HG03521 (cell line): Measurements from ENCODE around the gene LUZP2.

Experiments
- ATAC-seq: cut with Tn5 transposase; IDR thresholded peaks from one replicate; pipeline ENCODE4 v1.9.1; 2021; ENCODE audit warnings: mild to moderate bottlenecking, moderate library complexity; ENCODE audit not compliant: unreplicated experiment

LUZP2 gene

DNA sequence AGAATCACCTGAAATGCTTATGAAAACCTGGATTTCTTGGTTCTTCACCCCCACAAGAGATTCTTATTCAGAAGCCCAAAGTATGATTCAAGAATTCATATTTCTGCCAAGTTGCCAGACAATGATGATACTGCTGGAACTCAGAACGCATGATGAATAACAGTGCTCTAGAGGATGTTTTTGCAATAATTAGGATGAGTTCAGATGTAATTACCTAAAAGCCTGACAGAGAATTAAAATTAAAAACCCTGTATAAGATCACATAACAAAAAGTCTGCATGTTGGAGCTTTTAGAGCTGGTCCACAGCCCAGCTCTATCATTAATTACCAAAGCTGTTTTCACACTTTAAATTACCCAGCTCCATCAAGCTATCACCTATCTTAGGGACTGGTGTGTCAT is 211.8 kb downstream of the LUZP2 start:
- no peak for ATAC-seq

- ATAC-seq = no peak
Measured at GRCh38 chr11:24709928-24710565, 213.2 kb downstream of the LUZP2 start.

DNA sequence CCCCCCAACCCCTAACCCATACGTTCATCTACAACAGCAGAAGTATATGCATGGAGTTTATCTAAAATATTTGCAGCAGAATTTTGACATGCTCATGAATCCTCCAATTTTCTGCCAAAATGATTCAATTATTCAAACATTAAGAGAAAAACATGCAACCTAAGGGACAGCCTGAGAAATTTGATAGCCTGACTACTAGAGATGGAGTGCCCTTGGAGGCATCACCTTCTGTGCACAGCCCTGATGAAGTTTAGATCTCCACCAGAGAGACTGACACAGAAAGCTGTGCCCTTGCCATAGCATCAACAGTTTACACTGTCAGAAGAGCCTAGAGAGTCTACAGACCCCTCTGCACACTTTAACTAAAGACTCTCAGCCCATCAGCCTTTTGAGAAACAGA is 217.7 kb downstream of the LUZP2 start:
- no peak for ATAC-seq

DNA sequence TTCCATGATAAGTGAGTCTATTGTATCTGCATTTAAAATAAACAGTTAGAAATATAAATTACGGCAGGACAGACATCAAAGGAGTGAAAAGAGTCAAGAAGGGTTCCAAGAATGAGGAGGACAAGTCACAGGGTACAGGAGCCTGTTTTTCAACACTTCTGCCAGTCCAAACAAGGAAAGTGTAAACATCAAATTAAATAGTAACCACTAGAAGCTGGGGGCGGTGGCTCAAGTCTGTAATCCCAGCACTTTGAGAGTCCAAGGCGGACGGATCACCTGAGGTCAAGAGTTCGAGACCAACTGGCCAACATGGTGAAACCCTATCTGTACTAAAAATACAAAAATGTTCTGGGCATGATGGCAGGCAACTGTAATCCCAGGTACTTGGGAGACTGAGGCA is 219.6 kb downstream of the LUZP2 start:
- no peak for ATAC-seq

GRCh38 chr11:24723231-24723630 is 226.4 kb downstream of the LUZP2 start:
- ATAC-seq = no peak

- ATAC-seq = no peak
Measured at GRCh38 chr11:24731554-24731953, 234.7 kb downstream of the LUZP2 start.

DNA sequence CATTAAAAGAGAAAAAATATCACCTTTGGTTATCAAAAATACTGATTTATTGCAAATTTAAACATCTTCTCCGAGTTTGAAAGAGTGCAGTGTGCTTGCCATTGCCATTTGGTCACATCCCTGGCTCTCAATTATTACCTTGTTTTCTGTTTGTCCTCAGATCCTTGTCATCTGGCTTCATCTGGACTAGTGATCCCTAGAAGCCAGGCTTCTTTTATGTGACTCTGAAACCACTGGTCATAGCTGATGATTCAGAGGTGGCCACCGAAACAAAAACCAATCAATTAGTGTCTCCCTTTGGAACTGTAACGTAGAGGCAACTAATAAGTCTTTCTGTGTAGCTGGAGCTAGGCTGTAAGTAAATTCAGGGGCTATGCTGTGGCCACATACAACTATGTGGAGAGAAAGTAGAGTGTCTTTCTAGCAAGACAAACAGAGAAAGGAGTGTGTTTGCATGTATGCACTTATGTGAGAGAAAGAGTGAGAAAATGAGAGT is 237.9 kb downstream of the LUZP2 start:
- ATAC-seq = no peak

DNA sequence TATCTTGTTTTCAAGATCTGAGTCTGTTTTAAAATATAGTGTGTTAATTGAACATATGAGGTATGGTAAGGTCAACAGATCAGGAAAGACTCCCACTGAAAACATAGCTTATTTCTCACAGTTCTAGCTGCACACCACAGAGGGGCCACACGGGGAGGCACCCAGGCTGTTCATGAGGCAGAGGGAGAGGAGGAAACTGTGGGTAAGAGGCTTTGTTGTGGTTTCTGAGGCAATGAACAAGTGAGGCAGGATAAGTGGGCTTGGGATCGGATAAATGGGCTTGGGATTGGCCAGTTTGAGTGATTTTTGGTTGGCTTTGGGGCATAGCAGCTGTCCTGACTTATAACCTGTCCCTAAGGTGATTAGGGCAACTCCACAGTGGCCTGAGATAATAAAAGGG is 242.1 kb downstream of the LUZP2 start:
- no peak for ATAC-seq

DNA sequence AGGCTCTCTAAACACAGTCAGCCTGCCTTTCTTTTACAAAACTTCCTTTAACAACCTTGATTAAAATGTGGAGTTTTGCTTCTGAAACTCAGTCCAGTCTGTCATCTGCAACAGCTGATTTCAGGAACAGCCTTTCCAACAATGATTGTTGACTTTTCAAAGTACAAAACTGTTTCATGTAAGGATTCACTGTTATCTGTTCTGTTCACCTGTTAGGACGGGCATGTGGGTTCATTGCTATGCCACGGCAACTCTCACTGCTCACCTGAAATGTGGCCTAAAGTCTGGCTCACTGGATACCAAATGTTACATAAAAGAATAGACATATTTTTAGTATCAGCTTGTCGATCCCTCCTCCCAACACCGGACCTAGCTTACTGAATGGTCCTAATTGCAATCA is 242.8 kb downstream of the LUZP2 start:
- no peak for ATAC-seq

GRCh38 chr11:24747275-24748251 is 250.7 kb downstream of the LUZP2 start:
- no peak for ATAC-seq

- no peak for ATAC-seq
Measured at GRCh38 chr11:24748261-24748660, 251.4 kb downstream of the LUZP2 start.

GRCh38 chr11:24754406-24754805 is 257.6 kb downstream of the LUZP2 start:
- ATAC-seq = no peak

- ATAC-seq = no peak
Measured at GRCh38 chr11:24755260-24755839, 258.5 kb downstream of the LUZP2 start.

DNA sequence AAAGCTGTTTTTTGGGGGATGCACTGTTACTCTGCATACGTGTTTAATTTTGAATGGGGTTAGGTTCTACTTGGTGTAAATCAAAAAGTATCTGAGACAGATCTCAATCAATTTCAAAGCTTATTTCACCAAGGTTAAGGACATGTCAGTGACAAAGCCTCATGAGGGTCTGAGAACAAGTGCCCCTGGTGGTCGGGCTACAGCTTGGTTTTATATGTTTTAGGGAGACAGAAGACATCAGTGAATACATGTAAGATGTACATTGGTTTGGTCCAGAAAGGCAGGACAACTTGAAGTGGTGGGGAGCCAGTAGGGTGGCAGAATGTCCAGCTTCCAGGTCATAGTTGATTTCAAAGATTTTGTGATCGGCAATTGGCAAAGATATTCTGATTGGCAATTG is 262.9 kb downstream of the LUZP2 start:
- no peak for ATAC-seq

DNA sequence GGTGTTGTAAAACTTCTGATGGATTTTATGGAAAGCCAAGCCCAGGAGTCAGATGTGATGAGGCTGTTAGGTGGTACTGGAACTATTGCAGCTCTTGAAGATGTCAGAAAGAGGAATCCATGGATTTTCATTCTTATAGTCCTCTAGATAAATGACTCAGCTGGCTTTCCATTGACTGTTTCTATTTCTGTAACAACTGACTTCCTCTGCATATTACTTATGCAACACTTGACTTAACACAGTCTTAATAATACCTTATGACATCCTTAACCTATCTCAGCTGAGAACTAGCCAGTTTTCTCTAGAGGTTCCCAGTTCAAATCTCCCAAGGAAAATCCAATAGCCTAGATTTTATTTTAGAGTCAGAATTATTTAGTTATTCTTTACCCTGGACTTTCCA is 263.8 kb downstream of the LUZP2 start:
- ATAC-seq = no peak

GRCh38 chr11:24762076-24762475 is 265.2 kb downstream of the LUZP2 start:
- no peak for ATAC-seq

GRCh38 chr11:24767411-24767810 is 270.6 kb downstream of the LUZP2 start:
- no peak for ATAC-seq

- no peak for ATAC-seq
Measured at GRCh38 chr11:24773322-24773721, 276.5 kb downstream of the LUZP2 start.

DNA sequence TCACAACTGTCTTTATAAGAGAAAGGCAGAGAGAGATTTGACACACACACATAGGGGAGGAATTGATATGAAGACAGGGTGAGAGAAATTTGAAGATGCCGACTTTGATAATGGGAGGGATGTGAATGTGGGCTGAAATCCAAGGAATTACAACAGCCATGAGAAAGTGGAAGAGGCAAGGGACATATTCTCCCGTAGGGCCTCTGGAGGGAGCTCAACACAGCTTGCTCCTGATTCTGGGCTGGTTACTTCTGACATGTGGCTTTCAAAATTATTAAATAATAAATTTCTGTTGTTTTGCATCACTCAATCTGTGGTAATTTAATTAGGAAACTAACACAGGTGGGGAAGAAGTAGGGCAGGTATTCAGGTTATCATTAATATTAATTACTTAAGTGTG is 282.9 kb downstream of the LUZP2 start:
- no peak for ATAC-seq

GRCh38 chr11:24781288-24781687 is 284.4 kb downstream of the LUZP2 start:
- ATAC-seq = no peak

DNA sequence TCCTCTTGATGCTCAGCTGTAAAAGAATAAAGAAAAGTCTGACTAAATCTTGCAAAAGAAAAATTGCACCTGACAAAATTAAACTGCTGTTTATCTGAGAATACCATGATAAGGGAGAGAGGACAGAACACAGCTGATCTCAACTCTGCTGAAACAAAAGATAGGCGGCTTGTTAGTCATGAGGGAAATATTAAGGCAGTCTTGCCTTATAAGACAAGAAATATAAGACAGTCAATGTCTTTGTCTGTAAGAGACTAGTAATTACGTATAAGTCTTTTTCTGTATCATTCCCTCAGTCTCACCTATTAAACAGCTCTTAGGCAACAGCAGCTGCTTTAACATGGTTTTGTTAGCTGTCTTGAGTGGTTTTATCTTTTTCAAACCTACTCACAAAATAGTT is 296.6 kb downstream of the LUZP2 start:
- no peak for ATAC-seq

GRCh38 chr11:24794064-24794463 is 297.2 kb downstream of the LUZP2 start:
- no peak for ATAC-seq
